ENCODE measurements around the gene TAS2R41. TPM values are rescaled to one million over a fixed set of nuclear protein-coding genes. Genes with fewer than 3 reads are reported as not detected.

Gene TAS2R41
- total and polyA plus RNA-seq, 2 of the 13 experiments (the other 11 are each of a cell fraction or from before 2014, with no cell fraction given) = not detected

GRCh38 chr7:143494622-143495021 lies 16.9 kb downstream of the TAS2R41 start:
- Histone ChIP-seq H3K4me3 (replicated peaks in 1 of 3; ENCODE audit: insufficient read depth in 1 of 3, low read depth in 2 of 3, low read length in 3 of 3) (no peak overlapping the region), H3K36me3 (replicated peaks in 1 of 2; ENCODE audit: control insufficient read depth in 1 of 2, insufficient read depth in 2 of 2, low read length in 2 of 2) (no peaks in the 10 kb centered on the region), H2AFZ (ENCODE audit: low read length) (no peak overlapping the region), H3K79me2 (ENCODE audit: insufficient read depth, low read length) (no peaks in the 10 kb centered on the region), H4K20me1 (ENCODE audit: insufficient read depth, low read length) (no peaks in the 10 kb centered on the region), H3K27ac (ENCODE audit: extremely low read length, insufficient read depth, low read length) (no peak overlapping the region), H3K4me2 (ENCODE audit: low read depth, low read length) (no peak overlapping the region), H3K27me3 (ENCODE audit: control insufficient read depth in 1 of 2, insufficient read depth in 2 of 2, low read length in 2 of 2) (no peaks in the 10 kb centered on the region), H3K4me1 (ENCODE audit: insufficient read depth, low read length) (no peaks in the 10 kb centered on the region), H3K9ac (ENCODE audit: insufficient read depth, low read depth, low read length) (no peak overlapping the region), H3K9me3 (ENCODE audit: low read length) (no peaks in the 10 kb centered on the region)
- POLR2A ChIA-PET = no interaction called here
- no peak for DNase-seq (ENCODE audit: low spot score)
- CTCF ChIA-PET (ENCODE audit: low intra/inter-chr PET ratio, low total read pairs) = no interaction called here
- TF ChIP-seq SIX1 (CRISPR knock-in tag; IDR thresholded peaks at IDR 0.05; ENCODE audit: borderline replicate concordance) (no peak), XRCC5 (optimal IDR thresholded peaks at IDR 0.05; ENCODE audit: low read length) (no peak), SMAD1 (CRISPR knock-in tag; IDR thresholded peaks at IDR 0.05; ENCODE audit: borderline replicate concordance, low read depth) (no peak), ZNF879 (CRISPR knock-in tag; IDR thresholded peaks at IDR 0.05) (no peak), ZBTB26 (CRISPR knock-in tag; IDR thresholded peaks at IDR 0.05; ENCODE audit: borderline replicate concordance) (no peak), PBX3 (CRISPR knock-in tag; IDR thresholded peaks at IDR 0.05; ENCODE audit: borderline replicate concordance) (no peak)
- no peak for ATAC-seq
- no peak for FAIRE-seq
- BruUV-seq (replicated peaks) = no TSS peak
- intact Hi-C loops (cut with micrococcal nuclease; ENCODE audit: unreplicated experiment) = no loop called here
- in situ Hi-C loops (cut with HindIII; ENCODE audit: extremely low pct_ligation_motif_present, low pct_unique_long_range_greater_than_20kb) = no loop called here
- WGBS (ENCODE audit: low lambda C conversion rate) = 0% methylated on average over 1 of the region's 1 CpG

- FAIRE-seq (no peak), ATAC-seq (no peak), DNase-seq (ENCODE audit: low spot score) (no peak)
- Histone ChIP-seq H3K27ac (ENCODE audit: extremely low read length, insufficient read depth, low read length) (no peak overlapping the region), H3K4me1 (ENCODE audit: insufficient read depth, low read length) (no peaks in the 10 kb centered on the region), H3K4me2 (ENCODE audit: low read depth, low read length) (no peak overlapping the region), H3K27me3 (ENCODE audit: control insufficient read depth in 1 of 2, insufficient read depth in 2 of 2, low read length in 2 of 2) (no peaks in the 10 kb centered on the region), H2AFZ (ENCODE audit: low read length) (no peak overlapping the region), H3K9ac (ENCODE audit: insufficient read depth, low read depth, low read length) (no peak overlapping the region), H3K9me3 (ENCODE audit: low read length) (no peaks in the 10 kb centered on the region), H4K20me1 (ENCODE audit: insufficient read depth, low read length) (no peaks in the 10 kb centered on the region), H3K79me2 (ENCODE audit: insufficient read depth, low read length) (no peaks in the 10 kb centered on the region), H3K36me3 (replicated peaks in 1 of 2; ENCODE audit: control insufficient read depth in 1 of 2, insufficient read depth in 2 of 2, low read length in 2 of 2) (no peaks in the 10 kb centered on the region), H3K4me3 (replicated peaks in 1 of 3; ENCODE audit: insufficient read depth in 1 of 3, low read depth in 2 of 3, low read length in 3 of 3) (no peak overlapping the region)
- intact Hi-C loops (cut with micrococcal nuclease; ENCODE audit: unreplicated experiment) = no loop called here
- POLR2A ChIA-PET = no interaction called here
- CTCF ChIA-PET (ENCODE audit: low intra/inter-chr PET ratio, low total read pairs) = no interaction called here
- in situ Hi-C loops (cut with HindIII; ENCODE audit: extremely low pct_ligation_motif_present, low pct_unique_long_range_greater_than_20kb) = no loop called here
- BruUV-seq (replicated peaks) = no TSS peak
- no peak for TF ChIP-seq DRAP1 (CRISPR knock-in tag; IDR thresholded peaks at IDR 0.05)
- no peak for TF ChIP-seq GLMP (CRISPR knock-in tag; IDR thresholded peaks at IDR 0.05; ENCODE audit: borderline replicate concordance)
- TF ChIP-seq GTF3A (CRISPR knock-in tag; conservative IDR thresholded peaks at IDR 0.05) = no peak
- TF ChIP-seq NFE2L1 (CRISPR knock-in tag; IDR thresholded peaks at IDR 0.05; ENCODE audit: borderline replicate concordance) = no peak
- TF ChIP-seq SIN3A (IDR thresholded peaks at IDR 0.05; ENCODE audit: borderline replicate concordance, low read depth, low read length) = no peak
- no peak for TF ChIP-seq ZNF737 (CRISPR knock-in tag; IDR thresholded peaks at IDR 0.05; ENCODE audit: borderline replicate concordance)
- TF ChIP-seq NR0B2 (CRISPR knock-in tag; IDR thresholded peaks at IDR 0.05) = no peak
- TF ChIP-seq FOXO1 (CRISPR knock-in tag; IDR thresholded peaks at IDR 0.05) = no peak
Observed at GRCh38 chr7:143495851-143496250, 18.2 kb downstream of the TAS2R41 start.
